Type B pancreatic cell (in vitro differentiated cells): Measurements from ENCODE around the gene IGSF8. TPM values are rescaled to one million over a fixed set of nuclear protein-coding genes. Genes with fewer than 3 reads are reported as not detected.

ENCODE experiments used
- DNase-seq: peaks from one replicate; pipeline ENCODE4 v3.0.0; 2021; ENCODE audit warnings: mixed read lengths; ENCODE audit not compliant: unreplicated experiment; ENCODE audit errors: extremely low spot score
- H3K27ac Mint-ChIP-seq: 2 replicates; pipeline ENCODE4 v1.8.0; 2021; ENCODE audit warnings: mild to moderate bottlenecking, mixed read lengths
- H3K27me3 Mint-ChIP-seq: 2 replicates; pipeline ENCODE4 v1.8.0; 2021; ENCODE audit warnings: mixed read lengths
- H3K36me3 Mint-ChIP-seq: 2 replicates; pipeline ENCODE4 v1.8.0; 2021; ENCODE audit warnings: mixed read lengths
- H3K4me1 Mint-ChIP-seq: one replicate; pipeline ENCODE4 v1.8.0; 2021; ENCODE audit warnings: mixed read lengths; ENCODE audit not compliant: unreplicated experiment
- H3K4me3 Mint-ChIP-seq: 2 replicates; pipeline ENCODE4 v1.8.0; 2021; ENCODE audit warnings: mild to moderate bottlenecking, mixed read lengths
- H3K9me3 Mint-ChIP-seq: 2 replicates; pipeline ENCODE4 v1.8.0; 2021; ENCODE audit warnings: mixed read lengths
- CTCF ChIP-seq: fragments of 200-600 bp; sonication (generic); conservative IDR thresholded peaks from 2 replicates; pipeline ENCODE4 v1.5.0; 2021; ENCODE audit warnings: antibody characterized with exemption, mild to moderate bottlenecking
- total RNA-seq: library from RNA; stranded (reverse); gene quantifications from 2 replicates; pipeline ENCODE4 v1.2.1, GENCODE V29; 2021; ENCODE audit warnings: low replicate concordance

The IGSF8 gene
- total RNA-seq, 1 donor from 2014 or later: 27.7 TPM

DNA sequence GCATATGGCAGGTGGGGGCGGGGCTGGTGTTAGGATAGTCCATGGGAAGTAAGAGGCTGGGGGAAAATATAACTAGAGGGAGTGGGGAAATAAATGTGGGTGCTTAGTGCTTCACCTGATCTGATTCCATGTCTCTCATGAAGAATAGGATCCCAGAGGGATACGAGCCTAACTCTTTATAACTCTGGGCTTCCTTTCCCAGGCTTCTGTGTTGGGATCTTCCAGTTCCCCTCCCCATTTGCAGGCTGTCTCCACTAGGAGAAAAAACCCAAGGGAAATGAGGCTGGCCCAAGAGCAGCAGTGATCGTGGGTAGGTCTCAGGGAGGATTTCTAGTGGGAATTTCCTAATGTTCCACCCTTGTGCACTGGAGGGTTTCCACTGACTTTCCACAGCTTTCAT is 15.5 kb downstream of the IGSF8 start:
- Mint-ChIP-seq H3K27me3 (peaks cover 72% of the 10 kb centered on the region), H3K27ac (no peak overlapping the region), H3K36me3 (no peaks in the 10 kb centered on the region), H3K4me3 (peak overlapping the region; percentile 69), H3K4me1 (peaks cover 10% of the 10 kb centered on the region), H3K9me3 (no peaks in the 10 kb centered on the region)
- no peak for DNase-seq
- no peak for TF ChIP-seq CTCF

- no peak for DNase-seq
- H3K4me1 Mint-ChIP-seq: peaks cover 10% of the 10 kb centered on the region
- no peak for TF ChIP-seq CTCF
- no peaks in the 10 kb centered on the region for H3K36me3 Mint-ChIP-seq
- peak overlapping the region; percentile 11 for H3K4me3 Mint-ChIP-seq
- H3K27ac Mint-ChIP-seq: no peak overlapping the region
- H3K9me3 Mint-ChIP-seq: no peaks in the 10 kb centered on the region
- peaks cover 74% of the 10 kb centered on the region for H3K27me3 Mint-ChIP-seq
These were observed 15.9 kb downstream of the IGSF8 start for GRCh38 chr1:160082487-160082886.

DNA sequence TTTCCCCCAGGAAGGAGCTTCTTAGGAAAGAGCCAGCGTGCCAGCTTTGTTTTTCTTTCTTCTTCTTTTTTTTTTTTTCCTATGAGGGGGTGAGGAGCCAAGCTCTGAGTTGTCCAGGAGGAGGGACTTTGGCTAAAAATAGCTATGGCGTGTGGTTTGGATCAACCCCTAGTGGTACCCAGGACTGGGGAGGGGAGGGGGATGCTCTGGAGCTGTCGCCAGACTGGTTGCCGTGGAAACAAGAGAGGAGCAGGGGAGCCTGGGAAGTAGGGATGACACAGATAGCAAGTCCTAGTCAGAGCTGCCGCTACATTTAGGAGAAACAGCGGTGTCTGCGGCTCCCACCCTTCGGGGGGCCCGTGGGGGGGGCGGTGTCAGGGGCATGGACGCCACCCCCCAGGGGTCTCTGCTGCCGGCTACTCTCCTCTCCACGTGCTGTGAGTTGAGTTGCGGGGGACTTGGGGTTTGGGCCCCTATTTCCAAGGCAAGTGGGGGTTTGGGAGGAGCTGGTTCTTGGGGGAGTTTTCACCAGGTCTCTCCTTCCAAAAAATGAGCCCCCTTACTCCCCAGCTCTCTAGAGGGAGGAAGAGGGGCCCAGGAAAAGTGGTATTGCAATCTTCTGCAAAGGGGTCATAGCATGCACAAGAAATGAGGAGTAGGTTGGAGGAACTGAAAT is 17.0 kb downstream of the IGSF8 start, which contains the start of gene KCNJ9:
Gene KCNJ9 (plus strand): TSS at position 278 of the 676 bp plus-strand sequence. CDS start 2,493 bp downstream, outside the sequence.
- Mint-ChIP-seq H3K4me3 (peak within 1 kb of the TSS; percentile 11), H3K4me1 (peaks cover 10% of the 10 kb centered on the region), H3K36me3 (no peaks in the 10 kb centered on the region), H3K27ac (no peak within 1 kb of the TSS), H3K27me3 (peaks cover 83% of the 10 kb centered on the region), H3K9me3 (no peaks in the 10 kb centered on the region)
- DNase-seq: no peak
- no peak for TF ChIP-seq CTCF

GRCh38 chr1:160080381-160081100 is 17.9 kb downstream of the IGSF8 start:
- TF ChIP-seq CTCF: no peak
- H3K27me3 Mint-ChIP-seq: peaks cover 85% of the 10 kb centered on the region
- H3K9me3 Mint-ChIP-seq: no peaks in the 10 kb centered on the region
- no peaks in the 10 kb centered on the region for H3K36me3 Mint-ChIP-seq
- peaks cover 7% of the 10 kb centered on the region for H3K4me1 Mint-ChIP-seq
- DNase-seq: no peak
- no peak overlapping the region for H3K27ac Mint-ChIP-seq
- no peak overlapping the region for H3K4me3 Mint-ChIP-seq

- Mint-ChIP-seq H3K4me3 (no peak overlapping the region), H3K9me3 (no peaks in the 10 kb centered on the region), H3K27me3 (peaks cover 89% of the 10 kb centered on the region), H3K4me1 (peaks cover 4% of the 10 kb centered on the region), H3K36me3 (no peaks in the 10 kb centered on the region), H3K27ac (no peak overlapping the region)
- no peak for TF ChIP-seq CTCF
- no peak for DNase-seq
These were observed 19.0 kb downstream of the IGSF8 start for GRCh38 chr1:160079448-160079847.
